ENCODE measurements around the gene ZNF800. TPM values are rescaled to one million over a fixed set of nuclear protein-coding genes. Genes with fewer than 3 reads are reported as not detected.

ZNF800 gene
- total and polyA plus RNA-seq, 2 of the 8 experiments (the other 6 are each of a cell fraction or from before 2014, with no cell fraction given) = 1.0 to 6.5 TPM

- H3K4me1 ChIP-seq (replicated peaks in 1 of 4; ENCODE audit: control insufficient read depth in 3 of 4, insufficient read depth in 4 of 4, low read length in 3 of 4) = peaks cover 0 to 4% (median 0%) of the 10 kb centered on the region in 4 experiments; a peak in 2 of 7 replicates
- H2AFZ ChIP-seq (ENCODE audit: low read length) = peak overlapping the region; percentile 82
- H3K23ac ChIP-seq (ENCODE audit: insufficient read length) = no peak overlapping the region
- H2BK12ac ChIP-seq (ENCODE audit: low read depth, low read length) = no peak overlapping the region
- no peak overlapping the region for H3K4ac ChIP-seq (replicated peaks; ENCODE audit: insufficient read length, low read depth, low read length)
- no peak overlapping the region; the same call in 1 of the 2 replicates for H4K8ac ChIP-seq (ENCODE audit: extremely low read depth, insufficient read depth, low read length)
- no peaks in the 10 kb centered on the region; the same call in 1 of the 2 replicates for H3K79me1 ChIP-seq (ENCODE audit: low read depth, low read length)
- H2BK20ac ChIP-seq (ENCODE audit: low read length) = no peak overlapping the region
- H3K27ac ChIP-seq (ENCODE audit: low read depth, low read length) = no peak overlapping the region
- no peaks in the 10 kb centered on the region for H3K79me2 ChIP-seq (ENCODE audit: control insufficient read depth in 1 of 2, insufficient read depth in 2 of 2, low read length in 2 of 2)
- H3K9ac ChIP-seq (replicated peaks in 1 of 4; ENCODE audit: extremely low read depth in 1 of 4, low read depth in 3 of 4, low read length in 3 of 4) = peak overlapping the region in 1 of 4 experiments; percentile 72; a peak in 2 of 7 replicates
- no peak overlapping the region for H2BK120ac ChIP-seq (replicated peaks; ENCODE audit: low read depth, low read length)
- H3K9me3 ChIP-seq (ENCODE audit: insufficient read depth in 2 of 2, low read depth in 1 of 2, low read length in 1 of 2) = no peaks in the 10 kb centered on the region
- H3K14ac ChIP-seq (ENCODE audit: insufficient read length) = no peak overlapping the region
- no peak overlapping the region for H2BK15ac ChIP-seq (ENCODE audit: low read length)
- FAIRE-seq (no peak), DNase-seq (ENCODE audit: low read depth in 1 of 2, low spot score in 2 of 2) (no peak)
- peaks cover 14% of the 10 kb centered on the region; the same call in 1 of the 2 replicates for H3K23me2 ChIP-seq (ENCODE audit: low read depth, low read length)
- H4K91ac ChIP-seq (replicated peaks; ENCODE audit: insufficient read length, low read length) = no peak overlapping the region
- ChIA-PET POLR2A (ENCODE audit: partially characterized antibody) (interaction anchor here (1.0 to 2.0 kb wide), 3 partner anchors 8 to 42 kb away, joined by 3 to 7 read pairs (median 4); no protein-coding TSS in a partner anchor), CTCF (ENCODE audit: partially characterized antibody) (interaction anchor here (0.5 to 1.1 kb wide), 6 partner anchors 31 to 241 kb away, joined by 3 to 5 read pairs (median 4); partner anchors contain the start of gene GCC1)
- 56% methylated on average over 9 of the region's 9 CpGs; no CpG with 5 or more reads in 1 of the 2 experiments for WGBS, 2 experiments (ENCODE audit: extremely low coverage in 1 of 2, insufficient coverage in 1 of 2, insufficient read length in 1 of 2, insufficient replicate concordance in 2 of 2, low coverage in 1 of 2, low lambda C conversion rate in 2 of 2, missing lambda C conversion rate in 1 of 2)
- H2BK5ac ChIP-seq (ENCODE audit: low read depth, low read length) = no peak overlapping the region
- H3K56ac ChIP-seq (replicated peaks; ENCODE audit: insufficient read length, low read depth, low read length) = no peak overlapping the region
- peak overlapping the region; percentile 59 to 99 (median 73) for H3K4me3 ChIP-seq (ENCODE audit: extremely low read depth in 1 of 4, insufficient read depth in 2 of 4, low read depth in 3 of 4, low read length in 4 of 4)
- no peak overlapping the region for H2AK5ac ChIP-seq (ENCODE audit: low read depth, low read length)
- peaks cover 0 to 3% of the 10 kb centered on the region in 2 experiments for H4K20me1 ChIP-seq (replicated peaks in 1 of 2; ENCODE audit: control insufficient read depth in 1 of 2, insufficient read depth in 2 of 2, low read length in 2 of 2)
- H3K36me3 ChIP-seq (ENCODE audit: control insufficient read depth in 2 of 4, insufficient read depth in 4 of 4, low read length in 3 of 4) = no peaks in the 10 kb centered on the region; a peak in 1 of 8 replicates
- H3K18ac ChIP-seq (ENCODE audit: extremely low read depth, low read length) = no peak overlapping the region
- no peak overlapping the region for H4K5ac ChIP-seq (ENCODE audit: insufficient read length, low read depth, low read length)
- H3K27me3 ChIP-seq (replicated peaks in 1 of 4; ENCODE audit: control insufficient read depth in 3 of 4, extremely low read depth in 1 of 4, insufficient read depth in 3 of 4, low read length in 3 of 4) = peaks cover 5 to 33% (median 21%) of the 10 kb centered on the region in 4 experiments
- peak overlapping the region; percentile 93 to 94 for H3K4me2 ChIP-seq (ENCODE audit: insufficient read depth in 1 of 2, low read depth in 2 of 2, low read length in 2 of 2)
- TF ChIP-seq CEBPB (IDR thresholded peaks at IDR 0.05; ENCODE audit: low read depth, low read length) (peak; percentile 33; the same call in 1 of the 2 replicates), SIN3A (conservative IDR thresholded peaks at IDR 0.05 in 1 of 2, IDR thresholded peaks at IDR 0.05 in 1 of 2; ENCODE audit: low read depth in 1 of 2, low read length in 2 of 2) (no peak), USF2 (IDR thresholded peaks at IDR 0.05; ENCODE audit: low read length) (no peak), EZH2 (IDR thresholded peaks at IDR 0.05; ENCODE audit: low read depth, low read length, severe bottlenecking) (no peak), ATF2 (IDR thresholded peaks at IDR 0.05; ENCODE audit: low read length) (no peak), BCL11A (IDR thresholded peaks at IDR 0.05; ENCODE audit: low read depth in 2 of 2, low read length in 2 of 2) (no peak), ATF3 (IDR thresholded peaks at IDR 0.05; ENCODE audit: insufficient read depth, low read depth, low read length) (no peak)
Measured at GRCh38 chr7:127390817-127391590, 1.5 kb downstream of the ZNF800 start.
